Measurements from ENCODE around the gene FMNL2.

Gene FMNL2

DNA sequence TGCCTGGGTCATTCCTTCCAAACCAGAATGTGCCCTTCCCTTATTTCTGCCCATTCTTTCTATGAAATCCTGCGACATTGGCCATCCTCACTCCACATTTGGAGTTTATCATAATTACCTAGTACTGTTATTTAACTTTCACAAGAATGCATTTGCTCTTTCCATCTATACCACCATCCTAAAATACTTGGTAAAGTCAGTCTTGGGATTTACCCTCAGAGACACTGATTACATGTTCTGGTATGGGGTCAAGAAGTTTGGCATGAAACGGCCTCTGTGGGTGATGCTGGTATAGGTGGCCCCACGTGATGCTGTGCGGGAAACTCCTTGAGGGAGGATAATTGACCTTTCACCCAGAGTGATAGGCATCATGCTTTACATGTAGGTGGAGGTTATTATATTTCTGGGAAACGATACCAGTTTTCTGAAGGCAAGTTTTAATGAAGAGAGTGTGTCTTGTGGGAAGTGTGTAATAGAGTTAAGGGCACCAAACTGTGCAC is 123.5 kb downstream of the FMNL2 start:
- H3K4me1 ChIP-seq (ENCODE audit: insufficient read depth, low read length) = no peaks in the 10 kb centered on the region
- H2AFZ ChIP-seq (ENCODE audit: low read depth, low read length) = no peak overlapping the region
- H3K79me2 ChIP-seq (ENCODE audit: insufficient read depth, low read length) = no peaks in the 10 kb centered on the region
- no peak for DNase-seq
- H3K9me3 ChIP-seq (ENCODE audit: insufficient read depth, low read length, severe bottlenecking) = no peaks in the 10 kb centered on the region
- no peaks in the 10 kb centered on the region for H4K20me1 ChIP-seq (ENCODE audit: insufficient read depth, low read length)
- no peak overlapping the region for H3K9ac ChIP-seq (ENCODE audit: low read depth, low read length)
- no peaks in the 10 kb centered on the region for H3K27me3 ChIP-seq (ENCODE audit: insufficient read depth, low read length, poor library complexity)
- no peak overlapping the region for H3K4me3 ChIP-seq (ENCODE audit: low read depth in 1 of 2, low read length in 2 of 2)
- no peak overlapping the region for H3K4me2 ChIP-seq (ENCODE audit: insufficient read depth, low read length)
- H3K36me3 ChIP-seq (ENCODE audit: insufficient read depth, low read length) = no peaks in the 10 kb centered on the region
- no peak for ATAC-seq (ENCODE audit: insufficient read depth, low read depth)
- H3K27ac ChIP-seq (ENCODE audit: low read length) = no peak overlapping the region
- TF ChIP-seq EZH2 (IDR thresholded peaks at IDR 0.05; ENCODE audit: borderline replicate concordance, low read depth, low read length, severe bottlenecking) = no peak
- no peak for TF ChIP-seq CTCF (IDR thresholded peaks at IDR 0.05; ENCODE audit: borderline replicate concordance, extremely low read depth, low read length, poor library complexity, severe bottlenecking)

- H4K20me1 ChIP-seq (ENCODE audit: insufficient read depth, low read length) = no peaks in the 10 kb centered on the region
- ATAC-seq (ENCODE audit: insufficient read depth, low read depth) = no peak
These were observed 124.1 kb downstream of the FMNL2 start for GRCh38 chr2:152459091-152459490.

GRCh38 chr2:152460567-152460966 is 125.6 kb downstream of the FMNL2 start:
- H3K36me3 ChIP-seq (ENCODE audit: insufficient read depth, low read length) = no peaks in the 10 kb centered on the region
- H3K4me2 ChIP-seq (ENCODE audit: insufficient read depth, low read length) = no peak overlapping the region
- H3K9me3 ChIP-seq (ENCODE audit: insufficient read depth, low read length, severe bottlenecking) = no peaks in the 10 kb centered on the region
- DNase-seq (no peak), ATAC-seq (ENCODE audit: insufficient read depth, low read depth) (no peak)
- H3K4me3 ChIP-seq (ENCODE audit: low read depth in 1 of 2, low read length in 2 of 2) = no peak overlapping the region
- no peak overlapping the region for H3K9ac ChIP-seq (ENCODE audit: low read depth, low read length)
- H4K20me1 ChIP-seq (ENCODE audit: insufficient read depth, low read length) = no peaks in the 10 kb centered on the region
- H3K27ac ChIP-seq (ENCODE audit: low read length) = no peak overlapping the region
- peaks cover 3% of the 10 kb centered on the region for H3K27me3 ChIP-seq (ENCODE audit: insufficient read depth, low read length, poor library complexity)
- no peak for TF ChIP-seq EZH2 (IDR thresholded peaks at IDR 0.05; ENCODE audit: borderline replicate concordance, low read depth, low read length, severe bottlenecking)
- TF ChIP-seq CTCF (IDR thresholded peaks at IDR 0.05; ENCODE audit: borderline replicate concordance, extremely low read depth, low read length, poor library complexity, severe bottlenecking) = no peak
- no peaks in the 10 kb centered on the region for H3K4me1 ChIP-seq (ENCODE audit: insufficient read depth, low read length)
- no peak overlapping the region for H2AFZ ChIP-seq (ENCODE audit: low read depth, low read length)
- H3K79me2 ChIP-seq (ENCODE audit: insufficient read depth, low read length) = no peaks in the 10 kb centered on the region

More at GRCh38 chr2:152459091-152459490, 124.1 kb downstream of the FMNL2 start:
- H2AFZ ChIP-seq (ENCODE audit: low read depth, low read length) = no peak overlapping the region
- no peak for DNase-seq
- H3K4me3 ChIP-seq (ENCODE audit: low read depth in 1 of 2, low read length in 2 of 2) = no peak overlapping the region
- H3K4me1 ChIP-seq (ENCODE audit: insufficient read depth, low read length) = no peaks in the 10 kb centered on the region
- no peaks in the 10 kb centered on the region for H3K79me2 ChIP-seq (ENCODE audit: insufficient read depth, low read length)
- H3K9me3 ChIP-seq (ENCODE audit: insufficient read depth, low read length, severe bottlenecking) = no peaks in the 10 kb centered on the region
- H3K9ac ChIP-seq (ENCODE audit: low read depth, low read length) = no peak overlapping the region
- peaks cover under 1% of the 10 kb centered on the region for H3K27me3 ChIP-seq (ENCODE audit: insufficient read depth, low read length, poor library complexity)
- no peak overlapping the region for H3K27ac ChIP-seq (ENCODE audit: low read length)
- H3K36me3 ChIP-seq (ENCODE audit: insufficient read depth, low read length) = no peaks in the 10 kb centered on the region
- TF ChIP-seq EZH2 (IDR thresholded peaks at IDR 0.05; ENCODE audit: borderline replicate concordance, low read depth, low read length, severe bottlenecking) (no peak), CTCF (IDR thresholded peaks at IDR 0.05; ENCODE audit: borderline replicate concordance, extremely low read depth, low read length, poor library complexity, severe bottlenecking) (no peak)
- no peak overlapping the region for H3K4me2 ChIP-seq (ENCODE audit: insufficient read depth, low read length)

- H3K9ac ChIP-seq (ENCODE audit: low read depth, low read length) = no peak overlapping the region
- no peak for DNase-seq
- H3K27me3 ChIP-seq (ENCODE audit: insufficient read depth, low read length, poor library complexity) = peaks cover 3% of the 10 kb centered on the region
- H3K79me2 ChIP-seq (ENCODE audit: insufficient read depth, low read length) = no peaks in the 10 kb centered on the region
- no peaks in the 10 kb centered on the region for H4K20me1 ChIP-seq (ENCODE audit: insufficient read depth, low read length)
- H3K4me2 ChIP-seq (ENCODE audit: insufficient read depth, low read length) = no peak overlapping the region
- no peak for TF ChIP-seq EZH2 (IDR thresholded peaks at IDR 0.05; ENCODE audit: borderline replicate concordance, low read depth, low read length, severe bottlenecking)
- TF ChIP-seq CTCF (IDR thresholded peaks at IDR 0.05; ENCODE audit: borderline replicate concordance, extremely low read depth, low read length, poor library complexity, severe bottlenecking) = no peak
- no peak overlapping the region for H3K4me3 ChIP-seq (ENCODE audit: low read depth in 1 of 2, low read length in 2 of 2)
- H3K4me1 ChIP-seq (ENCODE audit: insufficient read depth, low read length) = no peaks in the 10 kb centered on the region
- ATAC-seq (ENCODE audit: insufficient read depth, low read depth) = no peak
- no peaks in the 10 kb centered on the region for H3K9me3 ChIP-seq (ENCODE audit: insufficient read depth, low read length, severe bottlenecking)
- H3K36me3 ChIP-seq (ENCODE audit: insufficient read depth, low read length) = no peaks in the 10 kb centered on the region
- H2AFZ ChIP-seq (ENCODE audit: low read depth, low read length) = no peak overlapping the region
- H3K27ac ChIP-seq (ENCODE audit: low read length) = no peak overlapping the region
These were observed 127.1 kb downstream of the FMNL2 start for GRCh38 chr2:152462120-152462519.
